Measurements from ENCODE around the gene CDC25C. TPM values are rescaled to one million over a fixed set of nuclear protein-coding genes. Genes with fewer than 3 reads are reported as not detected.

Gene CDC25C
- total RNA-seq, 2 experiments from 2014 or later: 19.2 to 21.1 TPM

- DNase-seq (ENCODE audit: low spot score): no peak
- Histone ChIP-seq H3K9me2 (ENCODE audit: insufficient read depth, low read length) (no peaks in the 10 kb centered on the region), H3K36me3 (ENCODE audit: insufficient read depth, low read length) (no peaks in the 10 kb centered on the region), H2AFZ (ENCODE audit: low read length) (no peak overlapping the region), H3K4me3 (ENCODE audit: low read depth, low read length, poor library complexity, severe bottlenecking) (no peak overlapping the region), H4K20me1 (ENCODE audit: insufficient read depth, low read length) (no peaks in the 10 kb centered on the region), H3K4me2 (ENCODE audit: low read length) (no peak overlapping the region), H3K79me2 (ENCODE audit: insufficient read depth, low read depth, low read length) (no peaks in the 10 kb centered on the region), H3K9me3 (ENCODE audit: low read length) (no peaks in the 10 kb centered on the region), H3K27ac (ENCODE audit: low read depth, low read length, poor library complexity, severe bottlenecking) (no peak overlapping the region), H3K4me1 (ENCODE audit: insufficient read depth, low read length, poor library complexity, severe bottlenecking) (no peaks in the 10 kb centered on the region)
- ChIA-PET POLR2A (no interaction called here), CTCF (ENCODE audit: unreplicated experiment) (no interaction called here)
- TF ChIP-seq, protein P1, sequence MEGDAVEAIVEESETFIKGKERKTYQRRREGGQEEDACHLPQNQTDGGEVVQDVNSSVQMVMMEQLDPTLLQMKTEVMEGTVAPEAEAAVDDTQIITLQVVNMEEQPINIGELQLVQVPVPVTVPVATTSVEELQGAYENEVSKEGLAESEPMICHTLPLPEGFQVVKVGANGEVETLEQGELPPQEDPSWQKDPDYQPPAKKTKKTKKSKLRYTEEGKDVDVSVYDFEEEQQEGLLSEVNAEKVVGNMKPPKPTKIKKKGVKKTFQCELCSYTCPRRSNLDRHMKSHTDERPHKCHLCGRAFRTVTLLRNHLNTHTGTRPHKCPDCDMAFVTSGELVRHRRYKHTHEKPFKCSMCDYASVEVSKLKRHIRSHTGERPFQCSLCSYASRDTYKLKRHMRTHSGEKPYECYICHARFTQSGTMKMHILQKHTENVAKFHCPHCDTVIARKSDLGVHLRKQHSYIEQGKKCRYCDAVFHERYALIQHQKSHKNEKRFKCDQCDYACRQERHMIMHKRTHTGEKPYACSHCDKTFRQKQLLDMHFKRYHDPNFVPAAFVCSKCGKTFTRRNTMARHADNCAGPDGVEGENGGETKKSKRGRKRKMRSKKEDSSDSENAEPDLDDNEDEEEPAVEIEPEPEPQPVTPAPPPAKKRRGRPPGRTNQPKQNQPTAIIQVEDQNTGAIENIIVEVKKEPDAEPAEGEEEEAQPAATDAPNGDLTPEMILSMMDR (conservative IDR thresholded peaks at IDR 0.05; ENCODE audit: low read length): no peak
- TF ChIP-seq EZH2phosphoT487 (IDR thresholded peaks at IDR 0.05; ENCODE audit: borderline replicate concordance, low read depth, low read length): no peak
- intact Hi-C loops (cut with micrococcal nuclease; ENCODE audit: unreplicated experiment): no loop called here
- BruUV-seq (replicated peaks): no TSS peak
Measured at GRCh38 chr5:138241688-138242571, 89.7 kb downstream of the CDC25C start.

DNA sequence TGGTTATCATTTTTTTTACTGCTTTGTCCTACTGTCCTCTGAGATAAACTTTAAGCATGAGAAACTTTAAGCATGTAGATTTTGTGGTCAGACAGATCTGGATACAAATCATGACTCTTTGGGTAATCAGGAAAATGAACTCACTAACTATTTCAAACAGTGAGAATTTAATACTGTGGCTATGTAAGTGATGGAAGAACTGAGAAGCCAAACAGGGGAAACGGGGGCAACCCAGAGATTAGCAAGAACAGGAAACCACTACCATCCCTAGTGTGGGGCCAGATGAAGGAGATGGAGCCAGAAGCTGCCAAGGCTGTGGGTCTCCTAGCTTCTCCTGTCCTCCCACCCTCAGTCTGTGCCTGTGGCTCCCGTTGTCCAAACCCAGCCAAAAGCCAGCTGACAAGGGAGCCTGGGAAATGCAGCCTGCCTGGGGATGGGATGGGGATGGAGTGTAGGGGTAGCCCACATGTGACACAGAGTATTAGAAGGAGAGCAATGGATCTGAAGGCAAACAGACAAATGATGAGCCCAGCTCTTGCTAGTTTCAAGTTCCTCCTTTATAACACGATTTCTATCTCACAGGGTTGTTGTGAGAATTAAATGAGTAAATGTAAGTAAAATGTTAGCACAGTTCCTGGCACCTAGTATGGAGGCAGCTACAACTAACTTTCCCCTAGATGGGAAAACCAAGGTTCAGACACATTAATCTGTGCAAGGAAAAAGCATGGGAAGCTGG is 90.8 kb downstream of the CDC25C start:
- ChIA-PET POLR2A (interaction anchor here (0.6 to 0.9 kb wide), 4 partner anchors 25 to 194 kb away, joined by 3 read pairs; no protein-coding TSS in a partner anchor), CTCF (ENCODE audit: unreplicated experiment) (no interaction called here)
- Histone ChIP-seq H3K27ac (ENCODE audit: low read depth, low read length, poor library complexity, severe bottlenecking) (no peak overlapping the region), H2AFZ (ENCODE audit: low read length) (no peak overlapping the region), H3K9me3 (ENCODE audit: low read length) (no peaks in the 10 kb centered on the region), H3K4me1 (ENCODE audit: insufficient read depth, low read length, poor library complexity, severe bottlenecking) (no peaks in the 10 kb centered on the region), H3K9me2 (ENCODE audit: insufficient read depth, low read length) (no peaks in the 10 kb centered on the region), H3K4me2 (ENCODE audit: low read length) (no peak overlapping the region), H4K20me1 (ENCODE audit: insufficient read depth, low read length) (no peaks in the 10 kb centered on the region), H3K4me3 (ENCODE audit: low read depth, low read length, poor library complexity, severe bottlenecking) (no peak overlapping the region), H3K79me2 (ENCODE audit: insufficient read depth, low read depth, low read length) (no peaks in the 10 kb centered on the region), H3K36me3 (ENCODE audit: insufficient read depth, low read length) (no peaks in the 10 kb centered on the region)
- BruUV-seq (replicated peaks): no TSS peak
- no peak for DNase-seq (ENCODE audit: low spot score)
- intact Hi-C loops (cut with micrococcal nuclease; ENCODE audit: unreplicated experiment): no loop called here
- TF ChIP-seq, protein P1 (conservative IDR thresholded peaks at IDR 0.05; ENCODE audit: low read length): no peak
- TF ChIP-seq EZH2phosphoT487 (IDR thresholded peaks at IDR 0.05; ENCODE audit: borderline replicate concordance, low read depth, low read length): no peak
